ENCODE data around the gene MASP2.
"Not testable (repeated sequence)": the region's sequence is repeated elsewhere in the genome, so short reads cannot be mapped to it uniquely, and the experiment has no call there.

The MASP2 gene

DNA sequence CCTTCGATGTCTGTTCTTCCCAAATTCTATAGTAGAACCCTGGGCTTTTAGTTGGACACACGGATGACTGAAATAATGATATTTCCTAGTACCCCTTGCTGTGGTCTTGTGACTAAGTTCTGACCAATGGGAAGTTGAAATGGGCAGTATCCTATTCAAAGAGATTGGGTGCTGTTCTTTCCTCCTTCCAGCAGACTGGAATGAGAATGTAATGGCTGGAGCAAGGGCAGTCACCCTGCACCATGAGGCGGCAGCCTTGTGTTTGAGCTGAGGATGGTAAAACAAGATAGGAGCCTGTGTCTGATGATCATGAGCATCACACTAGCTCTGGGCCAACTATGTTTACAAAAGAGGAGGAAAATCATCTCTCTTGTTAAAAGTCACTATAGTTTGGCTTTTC is 17.9 kb upstream of the MASP2 start:
- Mint-ChIP-seq H3K36me3 (ENCODE audit: insufficient read depth) (peaks cover 41% of the 10 kb centered on the region), H3K4me1 (peaks cover 27% of the 10 kb centered on the region), H3K27me3 (no peaks in the 10 kb centered on the region), H3K4me3 (no peak overlapping the region), H3K9me3 (no peaks in the 10 kb centered on the region), H3K27ac (ENCODE audit: low read depth) (no peak overlapping the region)
- ATAC-seq (replicated peaks; ENCODE audit: extremely low read depth, poor library complexity, severe bottlenecking) (no peak), DNase-seq (ENCODE audit: low spot score in 2 of 2) (no peak)

DNA sequence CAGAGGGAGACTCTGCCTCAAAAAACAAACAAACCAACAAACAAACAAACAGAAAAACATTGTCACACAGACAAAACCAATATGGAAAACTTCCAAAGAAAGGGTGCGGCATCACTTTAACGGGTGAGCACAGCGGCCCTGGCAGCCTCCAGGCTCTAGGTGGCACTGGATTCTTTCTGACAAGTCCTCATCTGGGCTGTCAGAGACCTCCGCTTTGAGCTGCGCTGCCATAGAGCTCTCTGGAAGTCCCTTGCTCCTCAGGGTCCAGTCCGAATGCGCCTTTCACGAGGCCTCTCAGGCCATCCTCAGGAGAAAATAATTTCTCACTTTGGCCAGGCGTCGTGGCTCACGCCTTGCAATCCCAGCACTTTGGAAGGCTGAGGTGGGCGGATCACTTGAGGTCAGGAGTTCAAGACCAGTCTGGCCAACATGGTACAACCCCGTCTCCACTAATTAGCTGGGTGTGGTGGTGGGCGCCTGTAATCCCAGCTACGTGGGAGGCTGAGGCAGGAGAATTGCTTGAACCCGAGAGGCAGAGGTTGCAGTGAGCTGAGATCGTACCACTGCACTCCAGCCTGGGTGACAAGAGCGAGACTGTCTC is 17.0 kb upstream of the MASP2 start:
- H3K36me3 Mint-ChIP-seq (ENCODE audit: insufficient read depth) = peaks cover 35% of the 10 kb centered on the region
- H3K4me1 Mint-ChIP-seq = peaks cover 31% of the 10 kb centered on the region
- ATAC-seq (replicated peaks; ENCODE audit: extremely low read depth, poor library complexity, severe bottlenecking); H3K27me3 Mint-ChIP-seq; DNase-seq (ENCODE audit: low spot score in 2 of 2); H3K27ac Mint-ChIP-seq (ENCODE audit: low read depth); H3K4me3 Mint-ChIP-seq; H3K9me3 Mint-ChIP-seq: not testable (repeated sequence)

DNA sequence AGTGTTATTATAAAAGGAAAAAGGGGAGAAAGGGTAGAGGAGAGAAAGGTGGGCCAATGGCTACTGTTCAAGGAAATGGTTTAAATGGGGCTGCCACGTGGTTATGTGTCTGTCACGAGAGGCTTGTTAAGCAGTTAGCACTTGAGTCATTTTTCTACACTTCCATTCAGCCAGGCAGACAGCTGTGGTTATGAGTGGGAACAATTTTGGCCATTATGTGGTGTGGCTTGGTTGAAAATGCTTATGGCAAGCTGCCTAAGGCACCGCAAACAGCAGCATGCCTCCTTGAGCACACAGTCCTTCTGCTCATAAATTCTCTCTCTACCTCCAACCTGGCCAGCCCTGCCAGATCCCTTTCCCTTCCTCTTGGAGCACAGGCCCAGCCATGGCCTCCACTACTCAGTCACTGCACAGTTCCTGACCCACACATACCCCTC is 15.9 kb upstream of the MASP2 start:
- Mint-ChIP-seq H3K4me1 (peaks cover 35% of the 10 kb centered on the region), H3K36me3 (ENCODE audit: insufficient read depth) (peaks cover 31% of the 10 kb centered on the region), H3K27me3 (no peaks in the 10 kb centered on the region), H3K4me3 (peak overlapping the region; percentile 14), H3K27ac (ENCODE audit: low read depth) (peak overlapping the region; percentile 61), H3K9me3 (no peaks in the 10 kb centered on the region)
- no peak for ATAC-seq (replicated peaks; ENCODE audit: extremely low read depth, poor library complexity, severe bottlenecking)
- DNase-seq (ENCODE audit: low spot score in 2 of 2) = peak in 1 of 2 donors; percentile 27

DNA sequence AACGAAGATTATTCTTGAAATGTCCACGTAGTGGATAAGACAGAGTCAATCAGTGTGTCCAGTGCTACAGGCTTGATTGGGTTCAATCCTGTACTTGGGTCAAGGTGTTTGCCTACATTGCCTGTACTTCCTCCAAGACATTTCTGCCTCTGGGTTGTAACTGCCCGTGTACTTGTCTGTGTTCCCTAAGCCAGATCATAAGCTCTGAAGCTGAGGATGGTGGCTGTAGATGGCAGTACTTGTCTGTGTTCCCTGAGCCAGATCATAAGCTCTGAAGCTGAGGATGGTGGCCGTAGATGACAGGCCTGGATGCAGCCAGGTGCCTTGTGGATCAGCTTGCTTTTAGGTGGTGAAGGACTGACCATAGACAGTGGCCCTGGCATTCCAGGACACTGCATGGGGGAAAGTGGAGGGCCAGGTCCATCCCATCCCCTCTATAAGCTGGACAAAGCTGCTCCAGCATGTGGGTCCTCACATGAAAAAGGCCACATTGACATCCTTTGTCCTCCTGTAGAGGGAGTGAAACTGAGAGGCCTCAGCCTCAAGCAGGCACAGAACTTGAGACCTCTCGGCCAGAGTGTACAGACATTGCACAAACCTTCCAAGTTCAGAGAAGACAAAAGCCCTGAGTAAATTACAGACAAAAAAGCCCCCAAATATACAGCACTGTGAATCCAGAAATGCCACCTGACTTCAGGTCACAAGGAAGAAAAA is 14.8 kb upstream of the MASP2 start:
- H3K4me1 Mint-ChIP-seq = peaks cover 35% of the 10 kb centered on the region
- H3K27me3 Mint-ChIP-seq = no peaks in the 10 kb centered on the region
- DNase-seq (ENCODE audit: low spot score in 2 of 2) (no peak), ATAC-seq (replicated peaks; ENCODE audit: extremely low read depth, poor library complexity, severe bottlenecking) (no peak)
- H3K27ac Mint-ChIP-seq (ENCODE audit: low read depth) = peak overlapping the region; percentile 97
- H3K4me3 Mint-ChIP-seq = peak overlapping the region; percentile 96
- peaks cover 23% of the 10 kb centered on the region for H3K36me3 Mint-ChIP-seq (ENCODE audit: insufficient read depth)
- H3K9me3 Mint-ChIP-seq = no peaks in the 10 kb centered on the region

DNA sequence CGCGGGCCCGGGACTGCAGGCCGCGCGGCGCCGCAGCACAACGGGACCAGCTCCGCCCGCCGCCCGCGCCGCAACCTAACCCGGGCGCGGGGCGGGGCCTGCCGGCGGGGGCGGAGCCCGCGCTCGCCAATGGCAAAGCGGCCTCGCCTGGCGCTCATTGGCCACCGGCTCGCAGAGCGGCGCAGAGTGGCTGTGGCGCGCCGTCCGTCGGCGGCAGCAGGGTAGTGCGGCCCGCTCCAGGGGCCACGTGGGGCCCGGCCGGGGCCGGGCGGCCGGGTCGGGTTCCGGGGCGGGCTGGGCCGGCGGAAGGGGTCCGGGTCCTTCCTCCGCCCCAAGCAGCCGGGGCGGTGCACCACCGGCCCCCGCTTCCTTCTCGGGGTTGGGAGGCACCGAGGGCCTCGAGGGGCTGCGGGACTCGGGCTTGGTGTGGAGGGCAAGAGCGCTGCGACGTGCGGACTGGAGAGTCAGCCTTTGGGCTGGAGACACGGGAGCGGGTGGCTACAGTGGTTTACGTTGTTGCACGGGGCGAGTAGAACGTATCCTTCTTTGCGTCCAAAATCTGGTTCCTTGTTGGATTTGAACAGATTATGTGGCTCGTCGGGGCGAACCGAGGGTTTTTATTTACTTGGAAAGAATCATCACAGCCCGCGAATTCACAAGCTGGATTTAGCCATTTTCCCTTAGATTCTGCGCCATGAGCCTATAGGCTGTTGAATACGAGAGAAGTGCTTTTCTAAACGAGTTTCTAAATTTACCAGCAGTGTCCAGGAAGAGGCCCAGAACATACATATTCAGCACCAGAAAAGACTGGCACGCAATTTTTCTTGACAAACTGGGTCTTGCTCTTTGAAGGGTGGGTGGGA is 13.2 kb upstream of the MASP2 start, which contains the start of gene SRM:
Gene SRM, minus strand, starts transcription at position 51 of the 863 bp plus-strand sequence. CDS start 75 bp downstream, outside the sequence.
- Mint-ChIP-seq H3K27ac (ENCODE audit: low read depth) (peak within 1 kb of the TSS; percentile 97), H3K9me3 (no peaks in the 10 kb centered on the region), H3K27me3 (no peaks in the 10 kb centered on the region), H3K36me3 (ENCODE audit: insufficient read depth) (peaks cover 24% of the 10 kb centered on the region), H3K4me1 (peaks cover 35% of the 10 kb centered on the region), H3K4me3 (peak within 1 kb of the TSS; percentile 96)
- peak; percentile 78 to 81 for DNase-seq (ENCODE audit: low spot score in 2 of 2)
- ATAC-seq (replicated peaks; ENCODE audit: extremely low read depth, poor library complexity, severe bottlenecking) = peak; percentile 82

DNA sequence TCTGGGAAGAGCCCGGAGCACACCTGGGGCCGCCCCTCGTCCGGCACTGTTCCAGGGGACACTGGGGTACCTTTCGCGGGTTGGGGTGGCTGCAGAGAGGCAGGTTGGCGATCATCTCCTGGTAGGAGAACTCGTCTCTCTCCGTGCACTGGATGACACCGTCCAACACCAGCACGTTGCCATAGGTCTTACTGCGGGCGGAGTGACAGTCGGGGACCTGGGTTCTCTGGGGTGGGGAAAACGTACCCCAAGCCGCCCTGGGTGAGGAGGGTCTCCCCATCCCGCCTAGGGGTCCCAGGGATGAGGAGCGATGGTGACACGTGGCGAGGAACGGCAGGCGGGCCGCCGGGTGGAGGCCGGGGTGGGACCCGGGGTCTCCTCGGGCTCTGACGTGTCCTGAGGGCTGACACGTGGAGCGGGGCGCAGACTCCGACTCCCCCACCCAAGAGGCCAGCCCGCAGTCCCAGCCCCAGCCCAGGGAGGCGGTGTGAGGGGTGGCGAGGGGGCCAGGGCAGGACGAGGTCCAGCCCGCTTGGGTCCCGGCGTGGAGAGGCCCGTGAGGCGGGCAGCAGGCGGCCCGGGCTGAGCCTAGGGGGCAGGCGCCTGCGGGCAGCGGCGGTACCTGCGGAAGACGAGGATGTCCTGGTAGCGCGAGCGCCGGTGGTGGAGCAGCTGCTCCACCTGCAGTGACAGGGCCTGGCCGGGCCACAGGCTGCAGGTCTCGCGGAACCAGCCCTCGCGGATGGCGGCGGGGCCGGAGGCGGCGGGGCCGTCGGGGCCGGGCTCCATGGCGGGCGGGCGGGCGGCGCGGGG is 12.3 kb upstream of the MASP2 start:
- H3K4me3 Mint-ChIP-seq = peak overlapping the region; percentile 96
- no peaks in the 10 kb centered on the region for H3K27me3 Mint-ChIP-seq
- DNase-seq (ENCODE audit: low spot score in 2 of 2) = peak in 1 of 2 donors; percentile 24
- H3K4me1 Mint-ChIP-seq = peaks cover 35% of the 10 kb centered on the region
- ATAC-seq (replicated peaks; ENCODE audit: extremely low read depth, poor library complexity, severe bottlenecking) = peak; percentile 10
- H3K36me3 Mint-ChIP-seq (ENCODE audit: insufficient read depth) = peaks cover 23% of the 10 kb centered on the region
- H3K9me3 Mint-ChIP-seq = no peaks in the 10 kb centered on the region
- peak overlapping the region; percentile 86 for H3K27ac Mint-ChIP-seq (ENCODE audit: low read depth)

DNA sequence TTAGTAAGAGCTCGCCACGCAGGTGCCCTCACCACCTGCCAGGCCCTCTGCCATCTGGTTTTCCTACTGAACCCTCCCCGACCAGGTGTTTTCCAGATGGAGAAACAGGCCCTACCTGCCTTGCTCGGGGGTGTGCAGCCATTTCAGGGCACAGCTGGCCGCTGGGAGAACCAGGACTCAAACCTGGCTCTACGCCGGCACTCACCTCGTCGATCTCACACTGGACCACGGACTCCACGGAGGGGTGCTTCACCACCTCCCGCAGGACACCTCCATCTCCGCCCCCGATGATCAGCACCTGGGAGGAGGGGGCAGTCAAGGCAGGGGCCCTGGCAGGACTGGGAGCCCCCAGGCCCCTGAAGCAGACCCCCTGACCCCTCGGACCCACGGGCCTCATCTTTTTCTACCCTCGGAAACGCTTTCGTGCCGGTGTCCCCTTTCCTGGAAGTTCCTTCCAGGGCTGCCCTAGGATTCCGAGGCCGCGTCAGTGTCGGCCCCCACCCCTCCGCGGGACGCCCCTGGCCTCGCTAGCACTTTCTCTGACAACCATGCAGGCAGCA is 11.6 kb upstream of the MASP2 start:
- peak overlapping the region; percentile 96 for H3K4me3 Mint-ChIP-seq
- no peaks in the 10 kb centered on the region for H3K27me3 Mint-ChIP-seq
- H3K9me3 Mint-ChIP-seq = no peaks in the 10 kb centered on the region
- DNase-seq (ENCODE audit: low spot score in 2 of 2) (no peak), ATAC-seq (replicated peaks; ENCODE audit: extremely low read depth, poor library complexity, severe bottlenecking) (no peak)
- peaks cover 24% of the 10 kb centered on the region for H3K36me3 Mint-ChIP-seq (ENCODE audit: insufficient read depth)
- H3K4me1 Mint-ChIP-seq = peaks cover 35% of the 10 kb centered on the region
- peak overlapping the region; percentile 86 for H3K27ac Mint-ChIP-seq (ENCODE audit: low read depth)

DNA sequence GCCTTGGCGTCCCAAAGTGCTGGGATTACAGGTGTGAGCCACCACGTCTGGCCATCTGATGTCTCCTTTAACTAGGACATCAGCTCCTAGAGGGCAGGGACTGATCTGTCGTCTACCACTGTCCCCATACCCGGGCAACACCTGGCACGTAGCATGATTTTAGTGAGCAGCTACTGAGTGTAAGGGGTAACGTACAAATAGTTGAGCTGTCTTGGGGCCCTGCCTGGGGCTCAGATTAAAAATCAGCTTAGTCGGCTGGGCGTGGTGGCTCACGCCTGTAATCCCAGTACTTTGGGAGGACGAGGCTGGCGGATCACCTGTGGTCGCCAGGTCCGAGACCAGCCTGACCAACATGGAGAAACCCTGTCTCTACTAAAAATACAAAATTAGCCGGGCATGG is 11.0 kb upstream of the MASP2 start:
- Mint-ChIP-seq H3K36me3 (ENCODE audit: insufficient read depth) (peaks cover 26% of the 10 kb centered on the region), H3K4me3 (peak overlapping the region; percentile 96), H3K27ac (ENCODE audit: low read depth) (no peak overlapping the region), H3K27me3 (no peaks in the 10 kb centered on the region), H3K9me3 (no peaks in the 10 kb centered on the region), H3K4me1 (peaks cover 30% of the 10 kb centered on the region)
- DNase-seq (ENCODE audit: low spot score in 2 of 2) (no peak), ATAC-seq (replicated peaks; ENCODE audit: extremely low read depth, poor library complexity, severe bottlenecking) (no peak)

DNA sequence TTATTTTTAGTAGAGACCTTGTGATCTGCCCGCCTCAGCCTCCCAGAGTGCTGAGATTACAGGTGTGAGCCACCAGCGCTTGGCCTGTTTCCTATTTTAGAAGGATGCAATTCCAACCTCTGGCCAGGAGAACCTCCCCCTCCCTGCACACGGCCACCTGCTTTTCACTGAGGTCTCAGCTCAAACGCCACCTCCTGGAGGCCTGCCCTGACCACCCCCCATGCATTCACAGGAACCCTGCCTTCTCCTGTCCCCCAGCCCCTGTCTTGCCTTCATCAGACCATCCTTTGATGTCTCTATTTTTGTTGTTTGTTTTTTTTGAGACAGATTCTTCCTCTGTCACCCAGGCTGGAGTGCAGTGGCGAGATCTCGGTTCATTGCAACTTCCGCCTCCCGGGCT is 10.4 kb upstream of the MASP2 start:
- Mint-ChIP-seq H3K4me3 (no peak overlapping the region), H3K27ac (ENCODE audit: low read depth) (no peak overlapping the region), H3K4me1 (peaks cover 24% of the 10 kb centered on the region), H3K36me3 (ENCODE audit: insufficient read depth) (peaks cover 25% of the 10 kb centered on the region), H3K9me3 (no peaks in the 10 kb centered on the region), H3K27me3 (no peaks in the 10 kb centered on the region)
- ATAC-seq (replicated peaks; ENCODE audit: extremely low read depth, poor library complexity, severe bottlenecking) (no peak), DNase-seq (ENCODE audit: low spot score in 2 of 2) (no peak)

DNA sequence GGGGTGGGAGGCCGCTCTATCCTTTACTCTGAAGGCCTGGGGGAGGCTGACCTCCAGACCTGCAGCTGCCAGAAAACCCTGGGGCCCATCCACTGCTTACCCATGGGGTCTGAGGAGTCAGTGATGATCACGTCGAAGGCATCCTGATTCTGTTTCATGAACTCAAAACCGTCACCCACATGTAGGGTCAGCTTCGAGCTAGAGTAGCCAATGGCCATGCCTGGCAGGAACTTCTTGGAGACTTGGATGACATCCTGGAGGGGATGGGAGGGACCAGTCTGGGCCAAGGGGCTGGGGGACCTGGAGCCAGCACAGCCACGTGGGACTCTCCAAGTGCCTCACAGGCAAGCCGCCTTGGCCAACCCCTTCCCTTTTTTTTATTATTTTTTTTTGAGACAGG is 9.5 kb upstream of the MASP2 start:
- Mint-ChIP-seq H3K9me3 (no peaks in the 10 kb centered on the region), H3K27ac (ENCODE audit: low read depth) (no peak overlapping the region), H3K27me3 (no peaks in the 10 kb centered on the region), H3K4me1 (peaks cover 25% of the 10 kb centered on the region), H3K4me3 (no peak overlapping the region), H3K36me3 (ENCODE audit: insufficient read depth) (peaks cover 24% of the 10 kb centered on the region)
- no peak for ATAC-seq (replicated peaks; ENCODE audit: extremely low read depth, poor library complexity, severe bottlenecking)
- no peak for DNase-seq (ENCODE audit: low spot score in 2 of 2)

DNA sequence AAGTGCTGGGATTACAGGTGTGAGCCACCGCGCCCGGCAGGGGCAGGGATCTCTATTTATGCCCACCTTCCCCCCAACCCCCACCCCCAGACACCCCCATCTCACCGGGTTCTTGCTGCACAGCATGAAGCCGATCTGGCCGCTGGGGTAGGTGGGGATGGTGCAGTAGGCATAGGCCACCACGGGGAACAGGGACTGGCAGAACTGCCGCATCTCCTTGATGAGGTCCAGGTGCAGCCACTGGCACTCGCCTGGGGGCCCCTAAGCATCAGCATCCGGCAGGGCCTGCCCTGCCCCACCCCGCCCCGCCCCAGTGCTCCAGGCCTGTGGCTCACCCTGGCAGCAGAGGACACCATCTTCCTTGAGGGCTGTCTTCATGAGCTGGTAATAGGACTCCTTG is 8.6 kb upstream of the MASP2 start:
- no peaks in the 10 kb centered on the region for H3K27me3 Mint-ChIP-seq
- H3K9me3 Mint-ChIP-seq = no peaks in the 10 kb centered on the region
- H3K4me1 Mint-ChIP-seq = peaks cover 18% of the 10 kb centered on the region
- peaks cover 23% of the 10 kb centered on the region for H3K36me3 Mint-ChIP-seq (ENCODE audit: insufficient read depth)
- no peak overlapping the region for H3K27ac Mint-ChIP-seq (ENCODE audit: low read depth)
- DNase-seq (ENCODE audit: low spot score in 2 of 2) = no peak
- no peak overlapping the region for H3K4me3 Mint-ChIP-seq
- ATAC-seq (replicated peaks; ENCODE audit: extremely low read depth, poor library complexity, severe bottlenecking) = no peak

DNA sequence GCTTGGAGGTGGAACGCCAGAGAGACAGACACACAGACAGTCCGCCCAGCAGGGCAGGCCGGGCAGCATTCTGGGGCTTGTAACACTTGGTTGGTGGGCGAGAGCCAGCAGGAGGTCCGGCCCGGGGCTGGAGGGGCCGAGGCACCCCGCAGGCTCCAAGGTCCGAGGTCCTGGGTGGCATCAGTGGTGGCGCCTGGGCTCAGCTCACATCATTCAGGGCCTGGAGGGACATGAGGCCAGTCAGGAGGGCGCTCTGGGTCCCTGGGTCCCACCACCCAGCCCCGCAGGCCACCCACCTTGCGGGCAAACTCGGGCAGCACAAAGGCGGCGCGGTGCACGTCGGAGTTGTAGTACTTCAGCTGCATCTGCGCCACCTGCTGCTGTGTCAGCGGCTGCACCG is 7.6 kb upstream of the MASP2 start:
- Mint-ChIP-seq H3K36me3 (ENCODE audit: insufficient read depth) (peaks cover 18% of the 10 kb centered on the region), H3K9me3 (no peaks in the 10 kb centered on the region), H3K27ac (ENCODE audit: low read depth) (no peak overlapping the region), H3K4me3 (no peak overlapping the region), H3K27me3 (no peaks in the 10 kb centered on the region), H3K4me1 (peaks cover 14% of the 10 kb centered on the region)
- ATAC-seq (replicated peaks; ENCODE audit: extremely low read depth, poor library complexity, severe bottlenecking) (no peak), DNase-seq (ENCODE audit: low spot score in 2 of 2) (no peak)

Data from central memory CD8-positive, alpha-beta T cell (primary cell).